GM10847 (cell line): ENCODE measurements around the gene CAPN9.

Experiments used
- POLR2A ChIP-seq: IDR thresholded peaks from 2 replicates; pipeline ENCODE4 v1.6.1; 2011; ENCODE audit not compliant: insufficient read length; ENCODE audit errors: extremely low read depth

CAPN9 gene

GRCh38 chr1:230772457-230773395 is 25.5 kb downstream of the CAPN9 start:
- TF ChIP-seq POLR2A: no peak

GRCh38 chr1:230773396-230774033 is 26.3 kb downstream of the CAPN9 start:
- no peak for TF ChIP-seq POLR2A

- no peak for TF ChIP-seq POLR2A
Observed at GRCh38 chr1:230778916-230779590, 31.9 kb downstream of the CAPN9 start.

- no peak for TF ChIP-seq POLR2A
Observed at GRCh38 chr1:230781131-230781530, 33.9 kb downstream of the CAPN9 start.

GRCh38 chr1:230781594-230781993 is 34.4 kb downstream of the CAPN9 start:
- no peak for TF ChIP-seq POLR2A

GRCh38 chr1:230784163-230784562 is 37.0 kb downstream of the CAPN9 start:
- TF ChIP-seq POLR2A: no peak

- no peak for TF ChIP-seq POLR2A
Observed at GRCh38 chr1:230785636-230786384, 38.6 kb downstream of the CAPN9 start.

GRCh38 chr1:230786385-230786753 is 39.2 kb downstream of the CAPN9 start:
- TF ChIP-seq POLR2A: no peak

GRCh38 chr1:230787471-230787870 is 40.3 kb downstream of the CAPN9 start:
- TF ChIP-seq POLR2A: no peak

- TF ChIP-seq POLR2A: no peak
Observed at GRCh38 chr1:230788561-230789275, 41.5 kb downstream of the CAPN9 start.

- no peak for TF ChIP-seq POLR2A
Observed at GRCh38 chr1:230790026-230790425, 42.8 kb downstream of the CAPN9 start.

- no peak for TF ChIP-seq POLR2A
Observed at GRCh38 chr1:230791986-230792564, 44.9 kb downstream of the CAPN9 start.

GRCh38 chr1:230792691-230793462 is 45.7 kb downstream of the CAPN9 start:
- no peak for TF ChIP-seq POLR2A

GRCh38 chr1:230793463-230793745 is 46.2 kb downstream of the CAPN9 start:
- TF ChIP-seq POLR2A: no peak
